K562 (cell line): ENCODE data around the gene CORO6. TPM values are rescaled to one million over a fixed set of nuclear protein-coding genes. Genes with fewer than 3 reads are reported as not detected.

Experiments used
- ATAC-seq: fragments of 200-7000 bp; cut with Tn5 transposase; 3 replicates; pipeline ENCODE4 v1.9.1; 2020; ENCODE audit warnings: moderate library complexity
- BruUV-seq: library from RNA; stranded (reverse); fragments of 400-500 nt; replicated peaks from 2 replicates; lab custom pipeline; 2021; lab: Mats Ljungman, UMichigan
- CTCF ChIA-PET: fragments of 300-600 bp; formaldehyde crosslinking; extraction: SDS; loops from one replicate; lab custom pipeline; 2021; ENCODE audit warnings: low intra/inter-chr PET ratio; lab: Yijun Ruan, JAX
- POLR2A ChIA-PET: fragments of 300-600, 350-650 bp; sonication (Branson Sonifier 250); formaldehyde crosslinking; extraction: SDS; loops from one replicate; lab custom pipeline; 2021; ENCODE audit warnings: antibody characterized with exemption, inconsistent platforms; lab: Yijun Ruan, JAX
- DNase-seq, 4 experiments: peaks; one replicate each; pipeline versions ENCODE4 v3.0.0 to v3.0.0-alpha.2; 2011 to 2018; ENCODE audit warnings: low spot score in 3 of 4, mixed read lengths in 3 of 4; ENCODE audit errors: extremely low read depth in 1 of 4
- FAIRE-seq: peaks from 2 replicates; lab custom pipeline; 2011; peaks lifted over from hg19 to GRCh38; lab: Jason Lieb, UNC
- H2AFZ ChIP-seq: 2 replicates; pipeline ENCODE4 v1.6.0; 2011; ENCODE audit warnings: low read depth, low read length, control low read depth, inconsistent platforms
- H3K27ac ChIP-seq: fragments of 200-600 bp; 3 replicates; pipeline ENCODE4 v1.8.0; 2011; ENCODE audit warnings: low read depth, mild to moderate bottlenecking, control low read depth, inconsistent platforms, low read length, moderate library complexity, mixed read lengths; ENCODE audit errors: extremely low read depth
- H3K27me3 ChIP-seq, 2 experiments: fragments of 300-600 bp in 1 of 2; 2 replicates in 1 of 2; 3 replicates in 1 of 2; pipeline versions ENCODE4 v1.6.0 to v1.8.0; 2011; ENCODE audit warnings: inconsistent platforms in 2 of 2, low read length in 2 of 2, mild to moderate bottlenecking in 1 of 2, mixed read lengths in 1 of 2, moderate library complexity in 1 of 2; ENCODE audit not compliant: control insufficient read depth in 2 of 2, insufficient read depth in 2 of 2
- H3K36me3 ChIP-seq: fragments of 300-600 bp; 3 replicates; pipeline ENCODE4 v1.8.0; 2011; ENCODE audit warnings: mild to moderate bottlenecking, low read length, inconsistent platforms; ENCODE audit not compliant: control insufficient read depth, insufficient read depth
- H3K4me1 ChIP-seq, 2 experiments: fragments of 200-600 bp in 1 of 2; replicated peaks in 1 of 2; 2 replicates in 1 of 2; 3 replicates in 1 of 2; pipeline versions ENCODE4 v1.5.1 to v1.8.0; 2011; ENCODE audit warnings: inconsistent platforms in 2 of 2, low read length in 2 of 2, mild to moderate bottlenecking in 1 of 2, mixed read lengths in 1 of 2, moderate library complexity in 1 of 2; ENCODE audit not compliant: control insufficient read depth in 2 of 2, insufficient read depth in 2 of 2
- H3K4me2 ChIP-seq: 2 replicates; pipeline ENCODE4 v1.6.1; 2011; ENCODE audit warnings: low read length, control low read depth, inconsistent platforms, mixed read lengths; ENCODE audit not compliant: insufficient read depth
- H3K4me3 ChIP-seq: fragments of 200-600 bp; sonication (generic), shearing (Covaris generic); 2 replicates; pipeline ENCODE4 v1.5.1; 2016; ENCODE audit warnings: control low read depth, inconsistent platforms
- H3K79me2 ChIP-seq: fragments of 200-600 bp; 3 replicates; pipeline ENCODE4 v1.8.0; 2011; ENCODE audit warnings: low read length, inconsistent platforms; ENCODE audit not compliant: control insufficient read depth, insufficient read depth
- H3K9ac ChIP-seq, 2 experiments: 2 replicates each; pipeline versions ENCODE4 v1.6.0 to v1.6.1; 2011; ENCODE audit warnings: low read depth in 2 of 2, low read length in 2 of 2, control low read depth in 1 of 2, inconsistent platforms in 1 of 2, mild to moderate bottlenecking in 1 of 2, mixed read lengths in 1 of 2; ENCODE audit not compliant: insufficient read depth in 1 of 2
- H3K9me1 ChIP-seq: one replicate; pipeline ENCODE4 v1.6.0; 2011; ENCODE audit warnings: inconsistent platforms, mild to moderate bottlenecking, low read length, moderate library complexity; ENCODE audit not compliant: control insufficient read depth, insufficient read depth
- H3K9me3 ChIP-seq: replicated peaks from 2 replicates; pipeline ENCODE4 v1.5.1; 2011; ENCODE audit warnings: low read depth, low read length, inconsistent platforms; ENCODE audit not compliant: control insufficient read depth, insufficient read depth
- H4K20me1 ChIP-seq: replicated peaks from 2 replicates; pipeline ENCODE4 v1.6.1; 2011; ENCODE audit warnings: low read length, inconsistent platforms, mixed read lengths; ENCODE audit not compliant: control insufficient read depth, insufficient read depth
- CBFB ChIP-seq: sonication (generic); formaldehyde crosslinking; IDR thresholded peaks from 2 replicates; pipeline ENCODE4 v1.4.0; 2020; ENCODE audit warnings: mild to moderate bottlenecking, missing genetic modification reagents
- E2F3 ChIP-seq: fragments of 250-450 bp; sonication (Bioruptor Pico); IDR thresholded peaks from 2 replicates; pipeline ENCODE4 v1.4.0; 2020; ENCODE audit warnings: mild to moderate bottlenecking
- HCFC1 ChIP-seq: IDR thresholded peaks from 2 replicates; pipeline ENCODE4 v1.6.1; 2012; ENCODE audit warnings: low read depth, low read length, improper control_type of control experiment
- HDAC6 ChIP-seq: IDR thresholded peaks from 2 replicates; pipeline ENCODE4 v1.6.1; 2012; ENCODE audit warnings: low read depth, mild to moderate bottlenecking, control low read depth, inconsistent platforms, low read length, moderate library complexity
- KDM4B ChIP-seq, 2 experiments: fragments of 450-650 bp in 1 of 2; sonication (generic) in 1 of 2; IDR thresholded peaks; 2 replicates each; pipeline ENCODE4 v1.6.1; 2016 to 2017; ENCODE audit warnings: borderline replicate concordance in 2 of 2, antibody characterized with exemption in 1 of 2, low read depth in 1 of 2, mild to moderate bottlenecking in 1 of 2
- KLF16 ChIP-seq: IDR thresholded peaks from 2 replicates; pipeline ENCODE4 v1.6.1; 2016; ENCODE audit warnings: antibody characterized with exemption
- MYNN ChIP-seq, 2 experiments: sonication (generic); formaldehyde crosslinking in 1 of 2; IDR thresholded peaks; 2 replicates each; pipeline versions ENCODE4 v1.5.0 to v1.6.1; 2016 to 2020; ENCODE audit warnings: antibody characterized with exemption in 1 of 2, missing genetic modification reagents in 1 of 2
- SMARCE1 ChIP-seq: fragments of 450-650 bp; IDR thresholded peaks from 2 replicates; pipeline ENCODE4 v1.7.1; 2016; ENCODE audit warnings: mild to moderate bottlenecking
- TBL1XR1 ChIP-seq, 2 experiments: IDR thresholded peaks; 2 replicates each; pipeline ENCODE4 v1.6.1; 2012; ENCODE audit warnings: improper control_type of control experiment in 2 of 2, low read length in 2 of 2, mild to moderate bottlenecking in 1 of 2
- ZKSCAN1 ChIP-seq: fragments of 150-350 bp; IDR thresholded peaks from 2 replicates; pipeline ENCODE4 v1.6.1; 2016; ENCODE audit warnings: low read depth, low read length
- ZNF184 ChIP-seq: sonication (generic); formaldehyde crosslinking; IDR thresholded peaks from 2 replicates; pipeline ENCODE4 v1.5.0; 2020; ENCODE audit warnings: missing genetic modification reagents
- WGBS: fragments of 100-300 bp; shearing (Covaris generic); methylation state at CpG from one replicate; pipeline ENCODE4 v1.1.6; 2016; ENCODE audit warnings: low coverage, mixed read lengths; ENCODE audit not compliant: insufficient coverage; ENCODE audit errors: missing lambda C conversion rate; 5-methylcytosine and 5-hydroxymethylcytosine counted together
- in situ Hi-C: fragments of 300-500 bp; cut with MboI; formaldehyde crosslinking; loops from 4 replicates; pipeline ENCODE4 v1.15.0; 2018; ENCODE audit warnings: inconsistent platforms, mixed read lengths
- intact Hi-C: fragments of 100-400 bp; cut with micrococcal nuclease; formaldehyde crosslinking; loops from 2 replicates; pipeline ENCODE4 v1.14.2; 2022
- polyA plus RNA-seq, 8 experiments: library from polyadenylated mRNA; depleted of rRNA in 4 of 8; stranded (reverse) in 5 of 8; unstranded in 3 of 8; fragments of >200 nt; fragmentation: Nextera tagmentation in 2 of 8; fragmentation: Illumina TruSeq in 1 of 8; extraction: Ambion mirVana in 2 of 8; extraction: Trizol in 1 of 8; gene quantifications; 2 replicates each; pipeline versions ENCODE4 v1.2.1 to v1.2.3, GENCODE V29; 2011 to 2014; ENCODE audit warnings: inconsistent platforms in 1 of 8, missing spikeins in 1 of 8
- total RNA-seq, 7 experiments: library from RNA; depleted of rRNA in 6 of 7; stranded (reverse); fragments of >200 nt in 6 of 7; fragmentation: Illumina TruSeq in 2 of 7; extraction: Trizol in 2 of 7; gene quantifications; 2 replicates each; pipeline versions ENCODE4 v1.2.1 to v1.2.3, GENCODE V29; 2011 to 2021; ENCODE audit warnings: low replicate concordance in 1 of 7
- TF ChIP-seq, protein P1 (sequence below): fragments of 450-650 bp; conservative IDR thresholded peaks from 2 replicates; pipeline ENCODE4 v1.6.1; 2016; ENCODE audit warnings: missing genetic modification characterization, low read depth, mild to moderate bottlenecking, control low read depth, missing compliant biosample characterization
- TF ChIP-seq, protein P2 (sequence below), 2 experiments: IDR thresholded peaks; 2 replicates each; pipeline ENCODE4 v1.6.1; 2011; ENCODE audit warnings: borderline replicate concordance in 1 of 2, control low read depth in 1 of 2, low read depth in 1 of 2, low read length in 1 of 2, mild to moderate bottlenecking in 1 of 2, mixed read lengths in 1 of 2, moderate library complexity in 1 of 2; ENCODE audit not compliant: insufficient read depth in 1 of 2, insufficient read length in 1 of 2, poor library complexity in 1 of 2, severe bottlenecking in 1 of 2; ENCODE audit errors: extremely low read depth in 1 of 2

Gene CORO6
- total and polyA plus RNA-seq, 9 of the 15 experiments (the other 6 are each of a cell fraction or from before 2014, with no cell fraction given), result 0.04 to 11.9 (median 2.4) TPM

DNA sequence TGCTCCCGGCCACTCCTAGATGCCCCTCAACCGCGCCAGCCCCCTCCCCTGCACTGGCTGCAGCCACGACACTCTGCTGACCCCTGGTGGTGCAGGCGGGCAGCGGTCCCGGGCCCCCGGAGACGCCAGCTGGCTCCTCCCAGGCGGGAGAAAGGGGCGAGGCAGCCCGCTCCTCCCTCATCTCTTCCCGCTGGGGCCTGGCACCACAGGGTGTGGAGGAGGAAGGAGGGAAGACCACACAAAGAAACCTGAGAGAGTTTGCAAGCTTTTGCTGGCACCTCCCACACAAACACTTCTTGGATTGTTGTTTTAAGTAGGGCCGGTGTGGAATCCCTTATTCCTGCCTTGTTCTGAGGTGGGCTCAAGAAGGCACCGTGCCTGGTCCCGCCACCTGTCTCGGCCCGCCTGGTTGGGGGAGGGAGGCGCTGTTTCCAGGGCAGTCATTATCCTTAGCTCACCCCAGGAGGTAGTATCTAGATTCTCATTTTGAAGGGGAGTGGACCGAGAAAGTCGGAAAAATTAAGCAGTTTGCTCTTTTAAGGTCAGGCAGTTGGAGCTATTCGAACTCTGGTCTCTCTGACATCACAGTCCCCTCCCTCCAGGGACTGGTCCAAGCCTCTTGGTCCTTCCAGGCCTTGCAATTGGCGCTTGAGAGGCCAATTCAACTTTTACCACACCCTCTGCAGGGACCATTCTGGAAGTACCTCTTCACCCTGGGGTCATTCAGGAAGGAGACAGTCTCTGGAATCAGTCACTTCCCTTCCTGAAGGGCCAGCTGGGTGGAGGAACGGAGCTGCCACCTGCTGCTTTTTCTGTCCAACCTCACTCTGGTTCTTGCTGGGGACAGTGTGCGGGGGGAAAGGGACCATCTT is 30.7 kb downstream of the CORO6 start:
- H3K4me1 ChIP-seq, result peaks cover 43 to 84% of the 10 kb centered on the region in 2 experiments
- ATAC-seq, result peak; percentile 84
- CTCF ChIA-PET, result interaction anchor here (0.6 to 2.3 kb wide), 6 partner anchors 222 to 468 kb away, joined by 3 to 19 read pairs (median 3); no protein-coding TSS in a partner anchor
- TF ChIP-seq HDAC6 (no peak), ZNF184 (no peak), KLF16 (peak; percentile 63; the same call in 1 of the 2 replicates), MYNN (IDR thresholded peaks at IDR 0.05) (peak; percentile 83; the same call in 1 of the 2 replicates), MYNN (CRISPR knock-in tag; IDR thresholded peaks at IDR 0.05) (no peak), SMARCE1 (peak; percentile 58; the same call in 1 of the 2 replicates), HCFC1 (peak; percentile 37; the same call in 1 of the 2 replicates), E2F3 (CRISPR knock-in tag) (0 out of 2 replicates have a peak, but pooled peaks have one; percentile 48), ZKSCAN1 (peak; percentile 30; the same call in 1 of the 2 replicates), KDM4B (IDR thresholded peaks at IDR 0.05; ENCODE audit: borderline replicate concordance in 2 of 2, low read depth in 1 of 2) (0 out of 4 replicates have a peak, but pooled peaks of 1 of the 2 experiments have one; percentile 29), CBFB (0 out of 2 replicates have a peak, but pooled peaks have one; percentile 34), TBL1XR1 (IDR thresholded peaks at IDR 0.05; ENCODE audit: low read length in 2 of 2) (peak in 1 of 2 experiments; percentile 40; a peak in 1 of 4 replicates)
- TF ChIP-seq, protein P1, sequence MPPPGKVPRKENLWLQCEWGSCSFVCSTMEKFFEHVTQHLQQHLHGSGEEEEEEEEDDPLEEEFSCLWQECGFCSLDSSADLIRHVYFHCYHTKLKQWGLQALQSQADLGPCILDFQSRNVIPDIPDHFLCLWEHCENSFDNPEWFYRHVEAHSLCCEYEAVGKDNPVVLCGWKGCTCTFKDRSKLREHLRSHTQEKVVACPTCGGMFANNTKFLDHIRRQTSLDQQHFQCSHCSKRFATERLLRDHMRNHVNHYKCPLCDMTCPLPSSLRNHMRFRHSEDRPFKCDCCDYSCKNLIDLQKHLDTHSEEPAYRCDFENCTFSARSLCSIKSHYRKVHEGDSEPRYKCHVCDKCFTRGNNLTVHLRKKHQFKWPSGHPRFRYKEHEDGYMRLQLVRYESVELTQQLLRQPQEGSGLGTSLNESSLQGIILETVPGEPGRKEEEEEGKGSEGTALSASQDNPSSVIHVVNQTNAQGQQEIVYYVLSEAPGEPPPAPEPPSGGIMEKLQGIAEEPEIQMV, result no peak
- TF ChIP-seq, protein P2, sequence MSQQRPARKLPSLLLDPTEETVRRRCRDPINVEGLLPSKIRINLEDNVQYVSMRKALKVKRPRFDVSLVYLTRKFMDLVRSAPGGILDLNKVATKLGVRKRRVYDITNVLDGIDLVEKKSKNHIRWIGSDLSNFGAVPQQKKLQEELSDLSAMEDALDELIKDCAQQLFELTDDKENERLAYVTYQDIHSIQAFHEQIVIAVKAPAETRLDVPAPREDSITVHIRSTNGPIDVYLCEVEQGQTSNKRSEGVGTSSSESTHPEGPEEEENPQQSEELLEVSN (IDR thresholded peaks at IDR 0.05; ENCODE audit: borderline replicate concordance in 1 of 2, extremely low read depth in 1 of 2, insufficient read depth in 1 of 2, insufficient read length in 1 of 2, low read depth in 1 of 2, low read length in 1 of 2, poor library complexity in 1 of 2, severe bottlenecking in 1 of 2), result peak in 1 of 2 experiments; percentile 53

More for the DNA sequence above, 30.7 kb downstream of the CORO6 start:
- H3K9me3 ChIP-seq, result no peaks in the 10 kb centered on the region
- BruUV-seq, result no TSS peak
- no peaks in the 10 kb centered on the region for H3K27me3 ChIP-seq
- peak overlapping the region; percentile 83 for H3K4me2 ChIP-seq
- peak overlapping the region; percentile 48; the same call in 2 of the 3 replicates for H3K27ac ChIP-seq
- POLR2A ChIA-PET, result interaction anchor here (0.6 to 1.0 kb wide), 3 partner anchors 23 to 468 kb away, joined by 3 to 4 read pairs (median 3); partner anchors contain the start of gene TP53I13
- H3K9ac ChIP-seq, result peak overlapping the region; percentile 44 to 88
- peak; percentile 88 to 92 (median 89) for DNase-seq
- H2AFZ ChIP-seq, result peak overlapping the region; percentile 95
- peaks cover 5% of the 10 kb centered on the region for H3K9me1 ChIP-seq
- H3K4me3 ChIP-seq, result peak overlapping the region; percentile 16
- no peaks in the 10 kb centered on the region for H3K36me3 ChIP-seq
- in situ Hi-C loops, result no loop called here
- FAIRE-seq, result peak; percentile 79
- intact Hi-C loops, result loop anchor here (2.0 to 5.0 kb wide), 3 partner anchors 200 to 299 kb away; partner anchors contain the start of gene TAOK1
- 13% methylated on average over 23 of the region's 25 CpGs for WGBS
- H4K20me1 ChIP-seq, result peaks cover 8% of the 10 kb centered on the region
- peaks cover 25% of the 10 kb centered on the region for H3K79me2 ChIP-seq
